GM21367 (cell line): ENCODE measurements around the gene ATXN7.

Experiments used
- ATAC-seq: cut with Tn5 transposase; IDR thresholded peaks from one replicate; pipeline ENCODE4 v1.9.1; 2021; ENCODE audit not compliant: unreplicated experiment

ATXN7 gene

GRCh38 chr3:63862804-63863149, 890 bp upstream of the ATXN7 start:
- no peak for ATAC-seq

- peak; percentile 34 for ATAC-seq
These were observed 619 bp downstream of the ATXN7 start for GRCh38 chr3:63864008-63864964.

- ATAC-seq, result no peak
These were observed 1.3 kb downstream of the ATXN7 start for GRCh38 chr3:63864965-63865327.

GRCh38 chr3:63867225-63867624, 3.6 kb downstream of the ATXN7 start:
- ATAC-seq, result no peak

- ATAC-seq, result no peak
These were observed 6.4 kb downstream of the ATXN7 start for GRCh38 chr3:63869940-63870614.

GRCh38 chr3:63870615-63871005, 6.9 kb downstream of the ATXN7 start:
- no peak for ATAC-seq

- ATAC-seq, result no peak
These were observed 8.7 kb downstream of the ATXN7 start for GRCh38 chr3:63872135-63872924.

GRCh38 chr3:63874769-63875168, 11.1 kb downstream of the ATXN7 start:
- ATAC-seq, result no peak

GRCh38 chr3:63875510-63875909, 11.8 kb downstream of the ATXN7 start:
- ATAC-seq, result no peak

- no peak for ATAC-seq
These were observed 12.6 kb downstream of the ATXN7 start for GRCh38 chr3:63876260-63876659.

GRCh38 chr3:63877737-63878393, 14.2 kb downstream of the ATXN7 start:
- ATAC-seq, result no peak

- ATAC-seq, result no peak
These were observed 14.9 kb downstream of the ATXN7 start for GRCh38 chr3:63878394-63879060.

- ATAC-seq, result no peak
These were observed 17.0 kb downstream of the ATXN7 start for GRCh38 chr3:63880653-63881052.

GRCh38 chr3:63886858-63887257, 23.2 kb downstream of the ATXN7 start:
- no peak for ATAC-seq

- no peak for ATAC-seq
These were observed 27.9 kb downstream of the ATXN7 start for GRCh38 chr3:63891518-63891917.

GRCh38 chr3:63892773-63893352, 29.2 kb downstream of the ATXN7 start:
- ATAC-seq, result no peak

GRCh38 chr3:63895422-63896189, 31.9 kb downstream of the ATXN7 start:
- ATAC-seq, result no peak

- peak; percentile 53 for ATAC-seq
These were observed 32.8 kb downstream of the ATXN7 start for GRCh38 chr3:63896332-63897030.

- no peak for ATAC-seq
These were observed 36.3 kb downstream of the ATXN7 start for GRCh38 chr3:63900010-63900409.
